Transverse colon (tissue), 4 donors: Measurements from ENCODE around the gene PARD6B. TPM values are rescaled to one million over a fixed set of nuclear protein-coding genes. Genes with fewer than 3 reads are reported as not detected.

ENCODE experiments used
- DNase-seq: peaks from one replicate; pipeline ENCODE4 v3.0.0-alpha.2; 2019
- H3K27ac ChIP-seq, 4 donors: fragments of 200-600 bp; sonication (generic); 2 replicates each; pipeline ENCODE4 v1.5.1; 2016 to 2018; ENCODE audit warnings: inconsistent platforms in 4 of 4
- H3K27me3 ChIP-seq: fragments of 200-600 bp; sonication (generic); 2 replicates; pipeline ENCODE4 v1.5.1; 2017; ENCODE audit warnings: inconsistent platforms
- H3K36me3 ChIP-seq, 4 donors: fragments of 200-600 bp; sonication (generic); 2 replicates each; pipeline ENCODE4 v1.5.1; 2017 to 2019; ENCODE audit warnings: inconsistent platforms in 4 of 4
- H3K4me1 ChIP-seq, 4 donors: fragments of 200-600 bp; sonication (generic); 2 replicates each; pipeline ENCODE4 v1.5.1; 2017 to 2020; ENCODE audit warnings: inconsistent platforms in 4 of 4
- H3K4me3 ChIP-seq, 4 donors: fragments of 200-600 bp; sonication (generic); 1 replicate in 1 of 4; 2 replicates in 3 of 4; pipeline versions ENCODE4 v1.5.1 to v1.6.1; 2017 to 2019; ENCODE audit warnings: inconsistent platforms in 4 of 4
- H3K9me3 ChIP-seq, 2 donors: fragments of 200-600 bp; sonication (generic); 2 replicates each; pipeline ENCODE4 v1.5.1; 2017 to 2019; ENCODE audit warnings: inconsistent platforms in 2 of 2
- EP300 ChIP-seq: sonication (generic); formaldehyde crosslinking; IDR thresholded peaks from one replicate; pipeline ENCODE4 v1.6.1; 2017; ENCODE audit warnings: antibody characterized with exemption, low read depth
- POLR2A ChIP-seq: fragments of 450-650 bp; IDR thresholded peaks from one replicate; pipeline ENCODE4 v1.6.1; 2016; ENCODE audit warnings: antibody characterized with exemption, mild to moderate bottlenecking, moderate library complexity
- POLR2AphosphoS5 ChIP-seq, 3 donors: sonication (generic); formaldehyde crosslinking; IDR thresholded peaks; one replicate each; pipeline ENCODE4 v1.6.1; 2016; ENCODE audit warnings: antibody characterized with exemption in 3 of 3
- WGBS, 2 donors: methylation state at CpG; one replicate each; pipeline ENCODE4 v1.1.5; 2018; ENCODE audit warnings: low coverage in 1 of 2; 5-methylcytosine and 5-hydroxymethylcytosine counted together
- in situ Hi-C, 4 donors: fragments of 200-750 bp; cut with MboI; loops; one replicate each; pipeline versions ENCODE4 v1.15.0 to v1.15.1; 2017; ENCODE audit warnings: low sequenced_read_pairs in 3 of 4, low pct_ligation_motif_present in 1 of 4, low pct_unique_long_range_greater_than_20kb in 1 of 4
- intact Hi-C: fragments of 100-400 bp; cut with DNase I; formaldehyde crosslinking; loops from one replicate; pipeline ENCODE4 v1.15.1; 2023; ENCODE audit warnings: low total_unique reads
- total RNA-seq, 4 donors: library from RNA; depleted of rRNA; stranded (reverse); fragments of >200 nt; gene quantifications; one replicate each; pipeline ENCODE4 v1.1.0, GENCODE V29; 2016
- TF ChIP-seq, protein P1 (sequence below), 5 experiments: fragments of 200-600 bp in 3 of 5; fragments of 450-650 bp in 2 of 5; sonication (generic) in 3 of 5; IDR thresholded peaks; 1 replicate in 2 of 5; 2 replicates in 3 of 5; pipeline ENCODE4 v1.5.1; 2016 to 2017; ENCODE audit warnings: antibody characterized with exemption in 5 of 5, inconsistent platforms in 3 of 5, mild to moderate bottlenecking in 2 of 5, moderate library complexity in 1 of 5

Gene PARD6B
- total RNA-seq, 4 donors from 2014 or later, result 1.2 to 34.8 (median 17.2) TPM

GRCh38 chr20:50720582-50720981 is 10.8 kb upstream of the PARD6B start:
- Histone ChIP-seq H3K27me3 (no peaks in the 10 kb centered on the region), H3K36me3 (no peaks in the 10 kb centered on the region), H3K4me3 (no peak overlapping the region), H3K27ac (no peak overlapping the region), H3K9me3 (no peaks in the 10 kb centered on the region), H3K4me1 (peaks cover 0 to 7% (median 3%) of the 10 kb centered on the region in 4 donors)
- TF ChIP-seq POLR2A (no peak), EP300 (no peak), POLR2AphosphoS5 (IDR thresholded peaks at IDR 0.05) (no peak)
- TF ChIP-seq, protein P1, sequence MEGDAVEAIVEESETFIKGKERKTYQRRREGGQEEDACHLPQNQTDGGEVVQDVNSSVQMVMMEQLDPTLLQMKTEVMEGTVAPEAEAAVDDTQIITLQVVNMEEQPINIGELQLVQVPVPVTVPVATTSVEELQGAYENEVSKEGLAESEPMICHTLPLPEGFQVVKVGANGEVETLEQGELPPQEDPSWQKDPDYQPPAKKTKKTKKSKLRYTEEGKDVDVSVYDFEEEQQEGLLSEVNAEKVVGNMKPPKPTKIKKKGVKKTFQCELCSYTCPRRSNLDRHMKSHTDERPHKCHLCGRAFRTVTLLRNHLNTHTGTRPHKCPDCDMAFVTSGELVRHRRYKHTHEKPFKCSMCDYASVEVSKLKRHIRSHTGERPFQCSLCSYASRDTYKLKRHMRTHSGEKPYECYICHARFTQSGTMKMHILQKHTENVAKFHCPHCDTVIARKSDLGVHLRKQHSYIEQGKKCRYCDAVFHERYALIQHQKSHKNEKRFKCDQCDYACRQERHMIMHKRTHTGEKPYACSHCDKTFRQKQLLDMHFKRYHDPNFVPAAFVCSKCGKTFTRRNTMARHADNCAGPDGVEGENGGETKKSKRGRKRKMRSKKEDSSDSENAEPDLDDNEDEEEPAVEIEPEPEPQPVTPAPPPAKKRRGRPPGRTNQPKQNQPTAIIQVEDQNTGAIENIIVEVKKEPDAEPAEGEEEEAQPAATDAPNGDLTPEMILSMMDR (IDR thresholded peaks at IDR 0.05), result no peak
- DNase-seq, result no peak
- in situ Hi-C loops, result no loop called here
- intact Hi-C loops, result no loop called here

DNA sequence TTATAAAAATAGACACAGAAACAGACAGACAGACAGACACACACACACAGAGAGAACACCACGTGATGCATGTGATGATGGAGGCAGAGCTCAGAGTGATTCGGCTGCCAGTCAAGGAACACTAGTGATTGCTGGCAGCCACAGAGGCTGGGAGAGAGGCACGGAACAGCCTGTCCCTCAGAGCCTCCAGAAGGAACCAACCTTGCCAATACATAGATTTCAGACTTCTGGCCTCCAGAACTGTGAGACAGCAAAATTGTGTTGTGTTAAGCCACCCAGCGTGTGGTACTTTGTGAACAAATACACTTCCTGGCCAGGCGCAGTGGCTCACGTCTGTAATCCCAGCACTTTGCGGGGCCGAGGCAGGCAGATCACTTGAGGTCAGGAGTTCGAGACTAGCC is 9.5 kb upstream of the PARD6B start:
- intact Hi-C loops, result no loop called here
- Histone ChIP-seq H3K9me3 (no peaks in the 10 kb centered on the region), H3K4me1 (peaks cover 0 to 9% (median 4%) of the 10 kb centered on the region in 4 donors), H3K4me3 (no peak overlapping the region), H3K36me3 (no peaks in the 10 kb centered on the region), H3K27me3 (no peaks in the 10 kb centered on the region), H3K27ac (no peak overlapping the region)
- in situ Hi-C loops, result no loop called here
- 88% methylated on average over 9 of the region's 9 CpGs; no CpG with 5 or more reads in 1 of the 2 donors for WGBS, 2 donors
- DNase-seq, result no peak
- TF ChIP-seq EP300 (peak; percentile 20), POLR2AphosphoS5 (IDR thresholded peaks at IDR 0.05) (peak in 1 of 3 donors; percentile 27)
- TF ChIP-seq, protein P1 (IDR thresholded peaks at IDR 0.05), result no peak

DNA sequence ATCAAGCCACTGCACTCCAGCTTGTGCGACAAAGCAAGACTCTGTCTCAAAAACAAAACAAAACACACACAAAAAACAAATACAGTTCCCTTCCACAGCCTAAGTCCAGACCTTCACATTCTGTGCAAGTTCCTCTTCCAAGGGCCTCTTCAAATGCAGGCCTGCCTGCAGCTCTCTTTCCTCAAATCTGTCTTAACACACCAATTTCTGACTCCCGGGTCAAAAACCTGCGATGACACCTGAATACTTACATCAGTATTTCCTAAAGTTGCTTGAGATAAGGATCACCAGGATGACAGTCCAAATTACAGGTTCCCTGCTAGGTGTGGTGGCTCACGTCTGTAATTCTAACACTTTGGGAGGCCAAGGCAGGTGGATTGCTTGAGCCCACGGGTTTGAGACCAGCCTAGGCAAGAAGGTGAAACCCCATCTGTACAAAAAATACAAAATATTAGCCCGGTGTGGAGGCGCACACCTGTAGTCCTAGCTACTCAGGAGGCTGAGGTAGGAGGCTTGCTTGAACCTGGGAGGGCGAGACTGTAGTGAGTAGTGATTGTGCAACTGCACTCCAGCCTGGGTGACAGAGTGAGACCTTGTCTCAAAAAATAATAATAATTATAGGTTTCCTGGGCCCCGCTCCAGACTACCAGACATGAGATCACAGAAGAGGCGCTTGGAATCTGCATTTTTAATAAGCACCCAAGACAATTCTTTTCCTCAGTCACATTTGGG is 8.8 kb upstream of the PARD6B start:
- H3K36me3 ChIP-seq, result no peaks in the 10 kb centered on the region
- intact Hi-C loops (no loop called here), in situ Hi-C loops (no loop called here)
- no peaks in the 10 kb centered on the region for H3K9me3 ChIP-seq
- no peak for DNase-seq
- no peak overlapping the region for H3K4me3 ChIP-seq
- H3K27me3 ChIP-seq, result no peaks in the 10 kb centered on the region
- no peak overlapping the region for H3K27ac ChIP-seq
- peaks cover 0 to 9% (median 4%) of the 10 kb centered on the region in 4 donors for H3K4me1 ChIP-seq
- no peak for TF ChIP-seq POLR2A
- no peak for TF ChIP-seq EP300
- TF ChIP-seq POLR2AphosphoS5 (IDR thresholded peaks at IDR 0.05), result no peak
- TF ChIP-seq, protein P1 (IDR thresholded peaks at IDR 0.05), result no peak
- WGBS, 2 donors, result 90 to 92% methylated on average over 3 to 10 of the region's 10 CpGs

GRCh38 chr20:50723672-50724071 is 7.7 kb upstream of the PARD6B start:
- no peaks in the 10 kb centered on the region for H3K27me3 ChIP-seq
- TF ChIP-seq, protein P1 (IDR thresholded peaks at IDR 0.05), result no peak
- no peak for TF ChIP-seq EP300
- no peak for TF ChIP-seq POLR2AphosphoS5 (IDR thresholded peaks at IDR 0.05)
- TF ChIP-seq POLR2A, result no peak
- H3K9me3 ChIP-seq, result no peaks in the 10 kb centered on the region
- in situ Hi-C loops (no loop called here), intact Hi-C loops (no loop called here)
- H3K4me1 ChIP-seq, result peaks cover 0 to 14% (median 4%) of the 10 kb centered on the region in 4 donors
- DNase-seq, result no peak
- H3K4me3 ChIP-seq, result no peak overlapping the region
- 66 to 81% methylated on average over 2 to 9 of the region's 9 CpGs for WGBS, 2 donors
- H3K36me3 ChIP-seq, result no peaks in the 10 kb centered on the region
- no peak overlapping the region for H3K27ac ChIP-seq
